Thyroid gland (tissue), 4 donors: ENCODE results near the gene RFTN1.

Experiments
- POLR2A ChIP-seq, 2 donors: fragments of 450-650 bp; IDR thresholded peaks; one replicate each; pipeline ENCODE4 v1.6.1; 2017; ENCODE audit warnings: antibody characterized with exemption in 2 of 2, mild to moderate bottlenecking in 2 of 2, moderate library complexity in 1 of 2
- TF ChIP-seq, protein P1 (sequence below), 6 experiments: fragments of 200-600 bp in 3 of 6; fragments of 450-650 bp in 3 of 6; sonication (generic) in 3 of 6; IDR thresholded peaks; one replicate each; pipeline ENCODE4 v1.5.1; 2016 to 2019; ENCODE audit warnings: antibody characterized with exemption in 6 of 6, mild to moderate bottlenecking in 2 of 6, inconsistent platforms in 1 of 6, moderate library complexity in 1 of 6

DNA sequence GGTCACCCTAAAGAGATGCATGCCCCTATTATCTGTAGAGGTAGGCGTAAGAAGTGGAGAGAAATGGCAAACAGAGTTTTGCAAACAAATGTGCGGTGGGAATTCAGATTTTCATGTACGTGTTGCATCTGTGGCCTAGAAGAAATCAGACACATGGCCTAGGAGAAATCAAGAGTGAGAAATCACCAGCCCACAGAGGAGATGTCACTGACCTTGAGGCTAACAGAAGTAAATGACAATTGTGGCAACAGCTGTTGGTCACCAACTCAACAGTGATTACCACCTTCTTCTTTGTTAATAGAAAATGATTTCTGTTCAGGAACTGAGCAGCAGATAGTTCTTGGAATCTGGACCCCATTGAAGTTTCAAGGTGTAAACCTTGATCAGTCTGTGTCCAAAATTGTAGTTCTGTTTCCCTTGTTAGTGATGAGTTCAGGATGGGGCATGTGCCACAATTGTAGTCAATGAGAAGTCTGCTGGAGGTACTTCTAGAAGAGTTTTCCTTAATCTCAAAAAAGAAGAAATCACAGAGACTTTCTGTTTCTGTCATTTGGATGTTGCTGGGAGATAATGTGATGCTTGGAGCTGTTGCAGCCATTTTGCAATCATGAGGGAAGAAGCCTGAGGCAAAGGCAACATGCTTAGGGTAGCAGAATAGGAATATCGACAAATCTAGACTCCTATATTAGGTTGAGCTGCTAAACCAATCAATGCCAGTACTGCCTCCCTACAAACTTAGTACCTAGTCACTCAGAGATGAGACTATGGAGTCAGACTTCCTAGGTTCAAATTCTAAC lies 34.3 kb upstream of the RFTN1 start:
- TF ChIP-seq, protein P1, sequence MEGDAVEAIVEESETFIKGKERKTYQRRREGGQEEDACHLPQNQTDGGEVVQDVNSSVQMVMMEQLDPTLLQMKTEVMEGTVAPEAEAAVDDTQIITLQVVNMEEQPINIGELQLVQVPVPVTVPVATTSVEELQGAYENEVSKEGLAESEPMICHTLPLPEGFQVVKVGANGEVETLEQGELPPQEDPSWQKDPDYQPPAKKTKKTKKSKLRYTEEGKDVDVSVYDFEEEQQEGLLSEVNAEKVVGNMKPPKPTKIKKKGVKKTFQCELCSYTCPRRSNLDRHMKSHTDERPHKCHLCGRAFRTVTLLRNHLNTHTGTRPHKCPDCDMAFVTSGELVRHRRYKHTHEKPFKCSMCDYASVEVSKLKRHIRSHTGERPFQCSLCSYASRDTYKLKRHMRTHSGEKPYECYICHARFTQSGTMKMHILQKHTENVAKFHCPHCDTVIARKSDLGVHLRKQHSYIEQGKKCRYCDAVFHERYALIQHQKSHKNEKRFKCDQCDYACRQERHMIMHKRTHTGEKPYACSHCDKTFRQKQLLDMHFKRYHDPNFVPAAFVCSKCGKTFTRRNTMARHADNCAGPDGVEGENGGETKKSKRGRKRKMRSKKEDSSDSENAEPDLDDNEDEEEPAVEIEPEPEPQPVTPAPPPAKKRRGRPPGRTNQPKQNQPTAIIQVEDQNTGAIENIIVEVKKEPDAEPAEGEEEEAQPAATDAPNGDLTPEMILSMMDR (IDR thresholded peaks at IDR 0.05) = no peak
- TF ChIP-seq POLR2A (IDR thresholded peaks at IDR 0.05) = no peak
